Mesodermal cell (in vitro differentiated cells): ENCODE measurements around the gene KLHL29.

ENCODE experiments used
- H3K27ac ChIP-seq: 2 replicates; pipeline ENCODE4 v1.7.0; 2013; ENCODE audit warnings: mild to moderate bottlenecking, low read depth, low read length, moderate library complexity; ENCODE audit not compliant: severe bottlenecking
- H3K36me3 ChIP-seq: 2 replicates; pipeline ENCODE4 v1.7.1; 2013; ENCODE audit warnings: mild to moderate bottlenecking, low read length, moderate library complexity; ENCODE audit not compliant: control insufficient read depth, insufficient read depth
- H3K4me1 ChIP-seq: one replicate; pipeline ENCODE4 v1.7.1; 2013; ENCODE audit warnings: mild to moderate bottlenecking, low read length; ENCODE audit not compliant: insufficient read depth, control insufficient read depth, poor library complexity, severe bottlenecking
- H3K4me3 ChIP-seq: 2 replicates; pipeline ENCODE4 v1.7.0; 2013; ENCODE audit warnings: low read length, control low read depth, mild to moderate bottlenecking; ENCODE audit not compliant: insufficient read depth, poor library complexity, severe bottlenecking; ENCODE audit errors: extremely low read depth
- H3K9me3 ChIP-seq: 2 replicates; pipeline ENCODE4 v1.7.1; 2013; ENCODE audit warnings: mild to moderate bottlenecking, low read length, moderate library complexity; ENCODE audit not compliant: control insufficient read depth
- WGBS, 2 experiments: methylation state at CpG; one replicate each; pipeline ENCODE4 v1.1.5; 2013; ENCODE audit warnings: missing lambda C conversion rate in 2 of 2; ENCODE audit not compliant: insufficient coverage in 2 of 2; 5-methylcytosine and 5-hydroxymethylcytosine counted together

The KLHL29 gene

GRCh38 chr2:23632386-23632785 is 247.4 kb downstream of the KLHL29 start:
- Histone ChIP-seq H3K27ac (no peak overlapping the region), H3K4me3 (no peak overlapping the region), H3K36me3 (no peaks in the 10 kb centered on the region), H3K4me1 (peaks cover 29% of the 10 kb centered on the region), H3K9me3 (no peaks in the 10 kb centered on the region)
- WGBS, 2 experiments = 72 to 80% methylated on average over 5 to 6 of the region's 6 CpGs

- 96 to 100% methylated on average over 3 to 4 of the region's 5 CpGs for WGBS, 2 experiments
- Histone ChIP-seq H3K9me3 (no peaks in the 10 kb centered on the region), H3K4me3 (no peak overlapping the region), H3K4me1 (peaks cover 32% of the 10 kb centered on the region), H3K36me3 (no peaks in the 10 kb centered on the region), H3K27ac (no peak overlapping the region)
These were observed 247.9 kb downstream of the KLHL29 start for GRCh38 chr2:23632831-23633395.

GRCh38 chr2:23633966-23634365 is 249.0 kb downstream of the KLHL29 start:
- Histone ChIP-seq H3K27ac (no peak overlapping the region), H3K4me1 (peaks cover 32% of the 10 kb centered on the region), H3K4me3 (no peak overlapping the region), H3K9me3 (no peaks in the 10 kb centered on the region), H3K36me3 (no peaks in the 10 kb centered on the region)
- 95 to 99% methylated on average over 8 of the region's 8 CpGs for WGBS, 2 experiments

GRCh38 chr2:23635442-23636340 is 250.7 kb downstream of the KLHL29 start:
- H3K9me3 ChIP-seq = no peaks in the 10 kb centered on the region
- H3K4me1 ChIP-seq = peaks cover 23% of the 10 kb centered on the region
- H3K4me3 ChIP-seq = no peak overlapping the region
- no peaks in the 10 kb centered on the region for H3K36me3 ChIP-seq
- H3K27ac ChIP-seq = no peak overlapping the region
- 96% methylated on average over 13 to 19 of the region's 23 CpGs for WGBS, 2 experiments

- Histone ChIP-seq H3K36me3 (no peaks in the 10 kb centered on the region), H3K9me3 (no peaks in the 10 kb centered on the region), H3K27ac (peak overlapping the region; percentile 94), H3K4me1 (peaks cover 20% of the 10 kb centered on the region), H3K4me3 (no peak overlapping the region)
- WGBS, 2 experiments = 77 to 80% methylated on average over 11 of the region's 11 CpGs
These were observed 251.4 kb downstream of the KLHL29 start for GRCh38 chr2:23636426-23636825.

- H3K4me1 ChIP-seq = peaks cover 20% of the 10 kb centered on the region
- WGBS, 2 experiments = 70 to 77% methylated on average over 10 to 13 of the region's 14 CpGs
- H3K36me3 ChIP-seq = no peaks in the 10 kb centered on the region
- no peak overlapping the region for H3K4me3 ChIP-seq
- no peaks in the 10 kb centered on the region for H3K9me3 ChIP-seq
- peak overlapping the region; percentile 94 for H3K27ac ChIP-seq
These were observed 252.2 kb downstream of the KLHL29 start for GRCh38 chr2:23637011-23637778.

- peaks cover 8% of the 10 kb centered on the region for H3K36me3 ChIP-seq
- no peak overlapping the region for H3K27ac ChIP-seq
- H3K9me3 ChIP-seq = no peaks in the 10 kb centered on the region
- H3K4me3 ChIP-seq = no peak overlapping the region
- peaks cover 20% of the 10 kb centered on the region for H3K4me1 ChIP-seq
- WGBS, 2 experiments = 89 to 95% methylated on average over 3 of the region's 6 CpGs
These were observed 254.5 kb downstream of the KLHL29 start for GRCh38 chr2:23639406-23639982.

GRCh38 chr2:23640711-23641110 is 255.7 kb downstream of the KLHL29 start:
- H3K9me3 ChIP-seq = no peaks in the 10 kb centered on the region
- peaks cover 8% of the 10 kb centered on the region for H3K36me3 ChIP-seq
- H3K4me3 ChIP-seq = no peak overlapping the region
- H3K4me1 ChIP-seq = peaks cover 20% of the 10 kb centered on the region
- 90 to 97% methylated on average over 8 of the region's 9 CpGs for WGBS, 2 experiments
- H3K27ac ChIP-seq = no peak overlapping the region

GRCh38 chr2:23642516-23642915 is 257.5 kb downstream of the KLHL29 start:
- Histone ChIP-seq H3K36me3 (peaks cover 8% of the 10 kb centered on the region), H3K4me3 (no peak overlapping the region), H3K27ac (no peak overlapping the region), H3K9me3 (no peaks in the 10 kb centered on the region), H3K4me1 (peaks cover 4% of the 10 kb centered on the region)
- 96% methylated on average over 19 to 22 of the region's 24 CpGs for WGBS, 2 experiments

- Histone ChIP-seq H3K4me3 (no peak overlapping the region), H3K9me3 (no peaks in the 10 kb centered on the region), H3K27ac (no peak overlapping the region), H3K36me3 (peaks cover 8% of the 10 kb centered on the region), H3K4me1 (no peaks in the 10 kb centered on the region)
- 79 to 82% methylated on average over 10 of the region's 10 CpGs for WGBS, 2 experiments
These were observed 260.3 kb downstream of the KLHL29 start for GRCh38 chr2:23645230-23645808.
